ENCODE data around the gene UGP2.
"Not testable (repeated sequence)": the region's sequence is repeated elsewhere in the genome, so short reads cannot be mapped to it uniquely, and the experiment has no call there.

Gene UGP2

DNA sequence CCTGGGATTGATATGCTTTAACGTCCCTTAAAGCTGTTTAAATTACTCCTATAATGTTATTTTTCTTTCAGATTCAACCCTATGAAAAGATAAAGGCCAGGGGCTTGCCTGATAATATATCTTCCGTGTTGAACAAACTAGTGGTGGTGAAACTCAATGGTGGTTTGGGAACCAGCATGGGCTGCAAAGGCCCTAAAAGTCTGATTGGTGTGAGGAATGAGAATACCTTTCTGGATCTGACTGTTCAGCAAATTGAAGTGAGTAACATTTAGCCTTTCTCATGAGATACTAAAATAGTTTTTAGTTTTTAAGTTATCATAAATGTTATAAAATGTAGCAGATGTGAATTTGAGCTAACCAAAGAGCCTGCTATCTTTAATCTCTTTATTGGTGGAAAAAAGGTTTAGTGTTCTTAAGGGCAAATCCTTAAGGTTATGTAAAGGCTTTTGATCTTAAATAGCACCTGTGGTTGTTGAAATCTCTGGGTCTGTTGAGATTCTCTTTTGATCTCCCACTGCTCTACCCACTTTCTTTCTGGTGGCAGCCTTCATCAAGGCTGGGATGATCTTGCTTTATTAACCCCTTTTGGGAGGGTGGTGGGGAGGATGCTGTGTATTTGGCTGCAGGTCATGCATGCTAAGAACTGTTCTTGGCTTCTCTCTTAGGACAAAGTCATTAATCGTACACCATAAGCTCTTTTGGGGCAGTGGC, 40.9 kb downstream of the UGP2 start:
- TF ChIP-seq POLR2A (IDR thresholded peaks at IDR 0.05; ENCODE audit: low read length): no peak
- no peak for DNase-seq

DNA sequence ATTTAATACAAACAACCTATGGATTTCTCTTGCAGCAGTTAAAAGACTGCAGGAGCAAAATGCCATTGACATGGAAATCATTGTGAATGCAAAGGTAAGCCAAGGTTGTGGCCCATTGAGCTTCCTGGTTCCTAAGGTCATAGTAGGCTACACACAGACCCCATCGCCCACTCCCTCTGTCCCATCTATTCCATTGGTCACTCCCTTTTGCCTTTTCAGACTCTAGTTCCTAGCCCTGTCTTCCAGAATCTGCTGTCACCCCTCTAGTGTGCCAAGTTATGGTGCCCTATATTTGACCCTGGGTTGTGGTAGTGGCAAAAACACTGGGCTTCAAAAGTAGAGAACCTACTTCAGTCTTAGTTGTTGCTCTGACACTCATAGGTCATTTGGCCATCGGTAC, 44.7 kb downstream of the UGP2 start:
- no peak for DNase-seq
- TF ChIP-seq GATA1 (IDR thresholded peaks at IDR 0.05; ENCODE audit: low read depth, low read length) (no peak), POLR2A (IDR thresholded peaks at IDR 0.05; ENCODE audit: low read length) (no peak)

DNA sequence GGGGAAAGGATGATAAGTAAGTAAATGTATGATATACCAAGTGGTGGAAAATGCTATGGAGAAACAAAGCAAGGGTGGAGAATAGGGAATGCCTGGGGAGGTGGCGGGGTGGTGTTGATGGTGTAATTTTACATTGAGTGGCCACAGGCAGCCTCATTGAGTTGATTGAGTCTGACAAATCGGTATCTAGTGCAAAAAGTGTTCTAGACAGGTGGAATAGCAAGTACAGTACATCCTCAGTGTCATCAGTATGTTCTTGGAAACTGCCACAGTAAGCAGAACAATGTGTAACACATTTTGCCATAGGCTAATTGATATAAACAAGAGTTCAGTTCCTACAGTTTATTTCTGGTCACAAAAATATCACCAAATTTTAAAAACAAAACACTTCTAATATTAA, 46.4 kb downstream of the UGP2 start:
- TF ChIP-seq POLR2A (IDR thresholded peaks at IDR 0.05; ENCODE audit: low read length) (no peak), GATA1 (IDR thresholded peaks at IDR 0.05; ENCODE audit: low read depth, low read length) (no peak)
- no peak for DNase-seq

- DNase-seq: peak; percentile 48 to 65
- TF ChIP-seq POLR2A (IDR thresholded peaks at IDR 0.05; ENCODE audit: low read length) (no peak), GATA1 (IDR thresholded peaks at IDR 0.05; ENCODE audit: low read depth, low read length) (no peak)
Observed at GRCh38 chr2:63888490-63889402, 47.0 kb downstream of the UGP2 start.

DNA sequence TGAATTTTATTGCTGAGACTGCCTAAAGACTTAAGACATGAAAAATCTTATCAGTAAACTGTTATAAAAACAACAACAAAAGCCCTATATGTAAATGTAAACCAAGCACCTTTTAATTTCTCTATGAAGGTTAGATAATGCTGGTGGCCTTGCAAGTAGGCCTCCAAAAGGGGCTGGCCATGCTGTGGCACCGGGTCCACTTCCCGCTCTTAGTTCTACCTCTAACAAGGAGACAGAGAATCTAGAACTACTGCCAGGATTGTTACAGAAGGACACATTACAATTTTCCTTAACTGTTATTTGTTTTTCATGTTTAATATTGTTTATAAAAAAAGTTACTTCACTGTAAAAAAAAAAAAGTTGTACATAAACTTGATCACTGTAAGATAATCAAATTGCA, 49.0 kb downstream of the UGP2 start:
- no peak for DNase-seq
- no peak for TF ChIP-seq POLR2A (IDR thresholded peaks at IDR 0.05; ENCODE audit: low read length)
- TF ChIP-seq GATA1 (IDR thresholded peaks at IDR 0.05; ENCODE audit: low read depth, low read length): no peak

GRCh38 chr2:63891488-63892030, 49.9 kb downstream of the UGP2 start:
- TF ChIP-seq GATA1 (IDR thresholded peaks at IDR 0.05; ENCODE audit: low read depth, low read length) (no peak), POLR2A (IDR thresholded peaks at IDR 0.05; ENCODE audit: low read length) (no peak)
- DNase-seq: no peak

DNA sequence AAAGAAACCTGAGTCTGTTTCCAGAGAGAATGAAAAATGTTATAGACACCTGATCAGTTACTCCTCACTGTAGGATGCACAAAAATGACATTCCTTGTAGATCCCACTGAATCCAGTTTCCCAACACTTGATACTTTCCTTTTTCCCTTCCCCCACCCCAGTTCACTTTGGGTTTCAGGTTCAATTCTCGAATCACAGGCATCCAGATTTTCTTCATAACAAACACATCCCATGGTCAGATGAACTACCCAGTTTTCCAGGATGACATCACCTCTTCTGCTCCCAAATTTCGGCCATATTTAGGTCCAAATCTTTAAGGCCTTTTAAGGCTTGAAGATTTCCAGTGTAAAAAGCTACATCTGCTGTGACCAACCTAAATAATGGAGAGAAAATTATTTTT, 51.5 kb downstream of the UGP2 start:
- no peak for DNase-seq

DNA sequence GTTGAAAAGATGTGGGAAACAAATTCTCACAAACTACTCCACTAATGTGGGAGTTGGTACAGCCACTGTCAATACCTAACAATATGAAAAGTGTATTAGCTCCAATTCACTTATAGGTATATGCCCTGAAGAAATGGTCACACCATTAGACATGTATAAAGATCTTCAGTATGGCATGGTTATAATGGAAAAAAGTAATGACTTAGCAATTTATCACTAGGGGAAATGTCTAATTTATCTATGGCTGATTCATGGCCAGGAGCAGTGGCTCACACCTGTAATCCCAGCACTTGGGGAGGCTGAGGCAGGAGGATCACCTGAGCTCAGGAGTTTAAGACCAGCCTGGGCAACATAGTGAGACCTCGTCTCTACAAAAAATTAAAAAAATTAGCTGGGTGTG, 52.5 kb downstream of the UGP2 start:
- TF ChIP-seq GATA1 (IDR thresholded peaks at IDR 0.05; ENCODE audit: low read depth, low read length) (no peak), POLR2A (IDR thresholded peaks at IDR 0.05; ENCODE audit: low read length) (no peak)
- no peak for DNase-seq

More for the DNA sequence above, 51.5 kb downstream of the UGP2 start:
- TF ChIP-seq POLR2A (IDR thresholded peaks at IDR 0.05; ENCODE audit: low read length) (no peak), GATA1 (IDR thresholded peaks at IDR 0.05; ENCODE audit: low read depth, low read length) (no peak)

- no peak for DNase-seq
- TF ChIP-seq POLR2A (IDR thresholded peaks at IDR 0.05; ENCODE audit: low read length) (no peak), GATA1 (IDR thresholded peaks at IDR 0.05; ENCODE audit: low read depth, low read length) (no peak)
Observed at GRCh38 chr2:63898839-63899238, 57.1 kb downstream of the UGP2 start.

- TF ChIP-seq GATA1 (IDR thresholded peaks at IDR 0.05; ENCODE audit: low read depth, low read length) (no peak), POLR2A (IDR thresholded peaks at IDR 0.05; ENCODE audit: low read length) (no peak)
Observed at GRCh38 chr2:63899639-63900038, 57.9 kb downstream of the UGP2 start.

GRCh38 chr2:63902149-63902548, 60.5 kb downstream of the UGP2 start:
- DNase-seq: no peak
- TF ChIP-seq POLR2A (IDR thresholded peaks at IDR 0.05; ENCODE audit: low read length) (no peak), GATA1 (IDR thresholded peaks at IDR 0.05; ENCODE audit: low read depth, low read length) (no peak)

More at GRCh38 chr2:63899639-63900038, 57.9 kb downstream of the UGP2 start:
- no peak for DNase-seq

- DNase-seq: peak; percentile 5 to 11
- TF ChIP-seq GATA1 (IDR thresholded peaks at IDR 0.05; ENCODE audit: low read depth, low read length) (no peak), POLR2A (IDR thresholded peaks at IDR 0.05; ENCODE audit: low read length) (no peak)
Observed at GRCh38 chr2:63903003-63903402, 61.3 kb downstream of the UGP2 start.

DNA sequence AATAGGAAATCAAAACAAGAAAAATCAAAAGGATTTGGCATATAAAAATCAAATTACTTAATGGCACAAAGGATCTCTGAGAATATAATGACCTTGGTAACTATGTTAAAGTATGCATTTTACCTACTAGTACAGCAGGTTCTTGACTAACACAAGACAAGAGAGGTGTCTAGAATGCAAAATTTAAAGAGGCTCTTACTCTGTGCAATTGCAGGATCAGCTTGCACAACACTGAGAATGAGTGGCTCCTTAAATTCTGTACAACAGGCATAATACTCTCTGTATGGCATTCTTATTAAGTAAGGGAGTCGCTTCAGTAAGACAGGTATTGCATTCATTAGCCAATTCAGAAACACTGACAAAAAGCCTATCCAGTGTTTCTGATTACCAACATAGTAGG, 72.6 kb downstream of the UGP2 start:
- no peak for DNase-seq
- TF ChIP-seq GATA1 (IDR thresholded peaks at IDR 0.05; ENCODE audit: low read depth, low read length): no peak
- TF ChIP-seq POLR2A (IDR thresholded peaks at IDR 0.05; ENCODE audit: low read length): no peak

GRCh38 chr2:63926815-63927214, 85.1 kb downstream of the UGP2 start:
- TF ChIP-seq POLR2A (IDR thresholded peaks at IDR 0.05; ENCODE audit: low read length) (no peak), GATA1 (IDR thresholded peaks at IDR 0.05; ENCODE audit: low read depth, low read length) (no peak)
- DNase-seq: no peak

GRCh38 chr2:63932104-63932503, 90.4 kb downstream of the UGP2 start:
- DNase-seq: not testable (repeated sequence)

Data from erythroblast (primary cell).